ENCODE results near the gene TOMM20L.

- TF ChIP-seq CEBPB (IDR thresholded peaks at IDR 0.05) (no peak), NFIC (IDR thresholded peaks at IDR 0.05) (no peak), USF1 (IDR thresholded peaks at IDR 0.05) (no peak), EGR1 (IDR thresholded peaks at IDR 0.05) (no peak), TAF1 (IDR thresholded peaks at IDR 0.05; ENCODE audit: low read depth) (no peak), MAX (IDR thresholded peaks at IDR 0.05) (no peak), FOXM1 (IDR thresholded peaks at IDR 0.05; ENCODE audit: borderline replicate concordance, low read depth) (no peak)
Observed at GRCh38 chr14:58367296-58367695, 28.4 kb upstream of the TOMM20L start.
